Endothelial cell (in vitro differentiated cells): Measurements from ENCODE around the gene KLHL17. TPM values are rescaled to one million over a fixed set of nuclear protein-coding genes. Genes with fewer than 3 reads are reported as not detected.
A peak's percentile ranks its signal among the peaks of the same experiment; 100 is the strongest.

Experiments used
- DNase-seq: peaks from one replicate; pipeline ENCODE4 v3.0.0; 2021; ENCODE audit warnings: low spot score
- H3K27ac Mint-ChIP-seq: one replicate; pipeline ENCODE4 v1.8.0; 2021; ENCODE audit warnings: mixed read lengths, inconsistent platforms; ENCODE audit not compliant: unreplicated experiment
- H3K27me3 Mint-ChIP-seq: one replicate; pipeline ENCODE4 v1.8.0; 2021; ENCODE audit warnings: mild to moderate bottlenecking, moderate library complexity, mixed read lengths, inconsistent platforms; ENCODE audit not compliant: unreplicated experiment
- H3K36me3 Mint-ChIP-seq: one replicate; pipeline ENCODE4 v1.8.0; 2021; ENCODE audit warnings: mild to moderate bottlenecking, low read depth, mixed read lengths, inconsistent platforms; ENCODE audit not compliant: unreplicated experiment
- H3K4me1 Mint-ChIP-seq: one replicate; pipeline ENCODE4 v1.8.0; 2021; ENCODE audit warnings: mild to moderate bottlenecking, mixed read lengths, inconsistent platforms; ENCODE audit not compliant: unreplicated experiment
- H3K4me3 Mint-ChIP-seq: one replicate; pipeline ENCODE4 v1.8.0; 2021; ENCODE audit warnings: mild to moderate bottlenecking, mixed read lengths, inconsistent platforms; ENCODE audit not compliant: unreplicated experiment
- H3K9me3 Mint-ChIP-seq: one replicate; pipeline ENCODE4 v1.8.0; 2021; ENCODE audit warnings: mixed read lengths, inconsistent platforms; ENCODE audit not compliant: unreplicated experiment
- total RNA-seq: library from RNA; stranded (reverse); fragmentation: NEBNext Ultra II Directional; extraction: Animal tissue kit (Norgen Biotek cat#: 25700); gene quantifications from one replicate; pipeline ENCODE4 v1.2.1, GENCODE V29; 2021; ENCODE audit not compliant: unreplicated experiment
- TF ChIP-seq, protein P1 (sequence below): fragments of 200-600 bp; sonication (generic); IDR thresholded peaks from one replicate; pipeline ENCODE4 v1.5.0; 2021; ENCODE audit warnings: antibody characterized with exemption; ENCODE audit not compliant: unreplicated experiment

Gene KLHL17
- total RNA-seq, 1 donor from 2014 or later = 18.7 TPM

DNA sequence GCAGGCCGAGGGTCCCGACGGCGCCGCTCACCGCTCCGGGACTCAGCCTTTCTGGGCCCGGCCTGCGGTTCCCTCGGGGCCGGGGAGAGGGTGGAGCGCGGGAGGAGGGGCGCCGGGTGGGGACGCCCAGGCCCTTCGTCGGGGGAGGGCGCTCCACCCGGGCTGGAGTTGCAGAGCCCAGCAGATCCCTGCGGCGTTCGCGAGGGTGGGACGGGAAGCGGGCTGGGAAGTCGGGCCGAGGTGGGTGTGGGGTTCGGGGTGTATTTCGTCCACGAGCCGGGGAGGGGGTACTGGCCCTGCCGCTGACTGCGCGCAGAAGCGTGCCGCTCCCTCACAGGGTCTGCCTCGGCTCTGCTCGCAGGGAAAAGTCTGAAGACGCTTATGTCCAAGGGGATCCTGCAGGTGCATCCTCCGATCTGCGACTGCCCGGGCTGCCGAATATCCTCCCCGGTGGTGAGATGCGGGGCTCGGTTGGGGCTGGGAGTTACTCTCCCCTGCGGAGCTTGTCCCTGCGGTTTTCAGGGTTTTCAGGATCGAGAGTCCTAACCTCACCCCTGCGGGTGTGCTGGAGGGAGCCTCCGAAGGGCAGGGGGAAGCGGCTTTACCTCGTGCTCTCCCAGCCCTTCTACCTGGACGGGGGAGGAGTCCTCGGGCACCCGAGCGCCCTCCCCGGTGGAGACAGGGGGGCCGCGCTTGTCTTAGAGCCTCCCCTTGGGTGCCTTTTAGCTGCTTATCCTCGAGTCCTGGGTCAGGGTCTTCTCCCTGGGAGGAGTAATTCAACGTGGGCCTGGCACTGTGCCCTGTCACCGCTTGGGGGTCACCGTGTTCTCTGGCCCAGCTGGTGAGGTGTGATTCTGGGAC, 34.6 kb upstream of the KLHL17 start:
- H3K27ac Mint-ChIP-seq = peak overlapping the region; percentile 18

DNA sequence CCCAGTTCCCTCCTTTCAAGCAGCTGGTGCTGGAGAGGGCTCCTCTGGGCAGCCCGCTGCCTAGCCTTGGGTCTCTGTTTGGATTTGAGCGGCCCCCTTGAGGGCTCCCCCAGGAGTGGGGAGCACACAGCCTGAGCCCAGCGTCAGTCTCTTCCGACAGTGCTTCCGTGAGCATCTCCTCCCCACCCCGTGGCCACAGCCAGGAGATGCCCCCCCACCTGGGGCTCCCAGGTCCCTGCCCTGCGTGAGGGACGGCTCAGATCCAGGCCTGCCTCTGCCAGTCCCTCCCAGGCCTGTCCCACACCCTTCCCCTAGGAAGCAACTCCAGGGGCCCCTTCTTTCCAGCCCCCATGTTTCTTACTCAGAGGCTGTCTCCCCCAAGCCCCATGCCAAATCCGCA, 33.1 kb upstream of the KLHL17 start:
- Mint-ChIP-seq H3K4me1 (peaks cover 4% of the 10 kb centered on the region), H3K36me3 (no peaks in the 10 kb centered on the region), H3K27me3 (peaks cover 25% of the 10 kb centered on the region), H3K9me3 (no peaks in the 10 kb centered on the region), H3K27ac (no peak overlapping the region), H3K4me3 (no peak overlapping the region)
- TF ChIP-seq, protein P1, sequence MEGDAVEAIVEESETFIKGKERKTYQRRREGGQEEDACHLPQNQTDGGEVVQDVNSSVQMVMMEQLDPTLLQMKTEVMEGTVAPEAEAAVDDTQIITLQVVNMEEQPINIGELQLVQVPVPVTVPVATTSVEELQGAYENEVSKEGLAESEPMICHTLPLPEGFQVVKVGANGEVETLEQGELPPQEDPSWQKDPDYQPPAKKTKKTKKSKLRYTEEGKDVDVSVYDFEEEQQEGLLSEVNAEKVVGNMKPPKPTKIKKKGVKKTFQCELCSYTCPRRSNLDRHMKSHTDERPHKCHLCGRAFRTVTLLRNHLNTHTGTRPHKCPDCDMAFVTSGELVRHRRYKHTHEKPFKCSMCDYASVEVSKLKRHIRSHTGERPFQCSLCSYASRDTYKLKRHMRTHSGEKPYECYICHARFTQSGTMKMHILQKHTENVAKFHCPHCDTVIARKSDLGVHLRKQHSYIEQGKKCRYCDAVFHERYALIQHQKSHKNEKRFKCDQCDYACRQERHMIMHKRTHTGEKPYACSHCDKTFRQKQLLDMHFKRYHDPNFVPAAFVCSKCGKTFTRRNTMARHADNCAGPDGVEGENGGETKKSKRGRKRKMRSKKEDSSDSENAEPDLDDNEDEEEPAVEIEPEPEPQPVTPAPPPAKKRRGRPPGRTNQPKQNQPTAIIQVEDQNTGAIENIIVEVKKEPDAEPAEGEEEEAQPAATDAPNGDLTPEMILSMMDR = no peak
- DNase-seq = no peak

More for the DNA sequence above, 34.6 kb upstream of the KLHL17 start:
- Mint-ChIP-seq H3K36me3 (peaks cover 5% of the 10 kb centered on the region), H3K4me1 (no peaks in the 10 kb centered on the region), H3K9me3 (no peaks in the 10 kb centered on the region), H3K4me3 (peak overlapping the region; percentile 69), H3K27me3 (peaks cover 22% of the 10 kb centered on the region)
- DNase-seq = no peak
- TF ChIP-seq, protein P1 = no peak

DNA sequence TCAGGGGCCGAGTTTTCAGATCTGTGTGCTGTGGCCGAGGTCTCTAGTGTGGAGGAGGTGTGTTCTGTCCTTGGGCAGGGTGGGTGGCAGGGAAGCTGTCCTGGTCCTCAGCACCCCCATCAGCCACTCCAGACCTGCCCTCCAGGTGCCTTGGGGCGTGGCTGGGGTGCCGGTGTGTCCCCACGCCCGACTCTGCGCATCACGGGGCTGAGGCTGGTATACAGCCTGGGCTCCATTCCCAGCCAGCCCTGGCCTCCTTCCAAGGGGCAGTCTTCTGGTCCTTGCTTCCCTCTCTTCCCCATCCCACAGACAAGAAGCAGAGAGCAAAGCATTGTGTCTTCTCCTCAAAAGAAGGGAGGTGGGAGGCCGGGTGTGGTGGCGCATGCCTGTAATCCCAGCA, 32.6 kb upstream of the KLHL17 start:
- TF ChIP-seq, protein P1 = no peak
- no peak overlapping the region for H3K4me3 Mint-ChIP-seq
- peaks cover 22% of the 10 kb centered on the region for H3K27me3 Mint-ChIP-seq
- H3K4me1 Mint-ChIP-seq = peaks cover 4% of the 10 kb centered on the region
- H3K27ac Mint-ChIP-seq = no peak overlapping the region
- no peaks in the 10 kb centered on the region for H3K36me3 Mint-ChIP-seq
- H3K9me3 Mint-ChIP-seq = no peaks in the 10 kb centered on the region
- DNase-seq = no peak

DNA sequence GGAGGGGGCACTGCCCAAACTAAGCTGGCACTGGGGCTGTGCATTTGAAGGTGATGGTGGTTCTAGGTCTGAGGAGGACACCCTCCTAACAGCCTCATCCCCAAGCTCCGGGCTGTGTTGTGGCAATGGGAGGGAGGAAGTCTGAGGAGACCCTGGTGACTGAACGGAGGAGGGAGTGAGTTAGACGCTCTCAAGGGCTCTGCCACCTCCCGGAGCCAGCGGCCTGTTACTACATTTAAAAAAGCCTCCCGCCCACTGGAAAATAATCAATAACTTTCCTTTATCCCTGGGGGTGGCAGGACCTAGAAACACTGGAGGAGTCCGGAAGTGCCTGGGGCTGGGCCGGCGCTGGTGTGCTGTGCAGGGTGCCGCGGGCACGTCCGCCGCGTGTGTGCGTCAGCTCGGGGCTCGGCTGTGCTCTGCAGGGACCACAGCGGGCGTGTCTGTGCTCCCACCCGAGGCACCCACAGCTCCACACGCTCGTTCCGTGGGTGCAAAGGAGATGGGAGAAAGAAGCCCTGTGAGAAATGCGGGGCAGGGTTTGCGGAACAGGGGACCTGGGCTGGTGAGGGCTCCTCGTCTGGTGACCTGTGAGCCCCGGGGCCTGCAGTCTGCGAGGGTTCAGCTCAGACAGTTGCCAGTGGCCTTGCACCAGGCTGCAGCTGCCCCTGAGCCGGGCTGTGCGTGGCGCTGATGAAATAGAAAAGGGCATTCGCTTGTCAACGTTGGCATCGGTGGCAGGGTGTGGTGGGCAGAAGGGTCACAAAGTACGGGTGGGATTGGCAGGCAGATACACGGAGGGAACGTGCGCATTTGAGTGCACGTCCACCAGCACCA, 31.3 kb upstream of the KLHL17 start:
- peaks cover 4% of the 10 kb centered on the region for H3K4me1 Mint-ChIP-seq
- H3K27ac Mint-ChIP-seq = no peak overlapping the region
- H3K27me3 Mint-ChIP-seq = peaks cover 20% of the 10 kb centered on the region
- no peak overlapping the region for H3K4me3 Mint-ChIP-seq
- no peak for DNase-seq
- TF ChIP-seq, protein P1 = no peak
- no peaks in the 10 kb centered on the region for H3K36me3 Mint-ChIP-seq
- H3K9me3 Mint-ChIP-seq = no peaks in the 10 kb centered on the region
